ENCODE data around the gene TMCO4.
A peak's percentile ranks its signal among the peaks of the same experiment; 100 is the strongest.
"Not testable (repeated sequence)": the region's sequence is repeated elsewhere in the genome, so short reads cannot be mapped to it uniquely, and the experiment has no call there.

Gene TMCO4

DNA sequence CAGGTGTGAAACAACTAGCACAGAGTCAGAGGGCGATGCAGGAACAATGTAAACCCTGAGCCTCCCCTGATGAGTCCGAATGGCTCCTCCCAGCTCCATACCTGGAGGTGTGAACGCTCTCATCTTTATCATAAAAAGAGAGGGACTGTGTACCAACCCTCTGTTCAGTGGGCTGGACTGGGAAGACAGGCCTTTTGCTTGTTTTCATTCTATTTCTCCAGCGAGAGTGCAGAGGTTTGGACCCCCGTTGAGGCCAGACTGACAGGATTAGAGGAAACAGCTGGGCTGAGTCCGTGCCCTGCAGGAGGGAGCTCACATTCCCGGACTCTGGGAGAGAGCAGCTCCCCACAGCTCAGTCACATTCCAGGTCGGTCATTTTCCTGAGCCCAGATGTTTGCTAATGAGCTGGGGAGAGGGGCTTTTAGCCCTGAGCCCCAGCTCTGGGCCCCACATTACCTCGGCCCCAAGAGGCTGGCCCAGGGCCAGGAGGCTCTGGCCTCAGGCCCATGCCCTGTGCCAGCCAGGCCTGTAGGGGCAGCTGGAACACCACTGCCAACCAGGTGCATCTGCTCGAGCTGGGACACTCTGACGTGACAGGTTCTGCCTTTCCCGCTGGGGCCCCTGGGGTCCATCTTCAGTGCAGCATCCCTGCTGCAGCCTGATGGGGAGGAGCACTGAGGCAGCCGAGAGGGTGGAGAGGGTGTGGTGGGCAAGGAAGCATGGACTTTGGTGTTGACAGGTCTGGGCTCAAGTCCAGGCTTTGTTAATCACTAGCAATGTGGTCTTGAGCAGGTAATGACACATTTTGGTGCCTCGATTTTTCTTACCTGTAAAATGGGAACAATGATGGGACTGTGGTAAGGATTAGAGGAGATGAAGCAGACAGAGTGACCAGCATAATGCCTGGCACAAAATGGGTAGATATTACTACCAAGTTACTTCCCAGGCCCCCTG is 159.1 kb downstream of the TMCO4 start (continued):
- TF ChIP-seq, protein P1, sequence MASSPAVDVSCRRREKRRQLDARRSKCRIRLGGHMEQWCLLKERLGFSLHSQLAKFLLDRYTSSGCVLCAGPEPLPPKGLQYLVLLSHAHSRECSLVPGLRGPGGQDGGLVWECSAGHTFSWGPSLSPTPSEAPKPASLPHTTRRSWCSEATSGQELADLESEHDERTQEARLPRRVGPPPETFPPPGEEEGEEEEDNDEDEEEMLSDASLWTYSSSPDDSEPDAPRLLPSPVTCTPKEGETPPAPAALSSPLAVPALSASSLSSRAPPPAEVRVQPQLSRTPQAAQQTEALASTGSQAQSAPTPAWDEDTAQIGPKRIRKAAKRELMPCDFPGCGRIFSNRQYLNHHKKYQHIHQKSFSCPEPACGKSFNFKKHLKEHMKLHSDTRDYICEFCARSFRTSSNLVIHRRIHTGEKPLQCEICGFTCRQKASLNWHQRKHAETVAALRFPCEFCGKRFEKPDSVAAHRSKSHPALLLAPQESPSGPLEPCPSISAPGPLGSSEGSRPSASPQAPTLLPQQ (tag by site-specific recombination; IDR thresholded peaks at IDR 0.05) = peak; percentile 92
- TF ChIP-seq ZNF792 (tag by site-specific recombination; IDR thresholded peaks at IDR 0.05) = no peak

DNA sequence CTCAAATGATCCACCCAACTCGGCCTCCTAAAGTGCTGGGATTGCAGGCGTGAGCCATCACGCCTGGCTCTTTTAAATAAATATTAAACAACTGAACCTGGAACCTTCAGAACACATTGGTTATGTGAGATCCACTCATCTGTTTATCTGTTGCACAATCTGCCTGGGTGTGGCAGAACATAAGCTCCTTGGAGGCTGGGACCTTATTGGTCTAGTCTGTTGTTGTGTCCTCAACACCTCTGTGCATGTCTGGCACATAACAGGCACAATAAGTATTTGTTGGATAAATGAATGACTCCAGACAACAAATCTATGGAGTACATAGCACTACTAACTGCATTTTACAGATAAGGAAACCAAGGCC is 159.7 kb downstream of the TMCO4 start:
- no peaks in the 10 kb centered on the region for H3K36me3 ChIP-seq (ENCODE audit: control insufficient read depth in 2 of 2, insufficient read depth in 1 of 2, low read length in 2 of 2)
- no peak overlapping the region for H3K27ac ChIP-seq (ENCODE audit: extremely low read depth, low read depth, low read length)
- H3K4me3 ChIP-seq (ENCODE audit: low read depth, low read length) = no peak overlapping the region
- H3K4me1 ChIP-seq (ENCODE audit: control insufficient read depth, insufficient read depth, low read length) = peaks cover 3% of the 10 kb centered on the region; the same call in 1 of the 2 replicates
- TF ChIP-seq GLIS1 (tag by site-specific recombination; IDR thresholded peaks at IDR 0.05) (no peak), ZNF600 (tag by site-specific recombination; IDR thresholded peaks at IDR 0.05) (0 out of 2 replicates have a peak, but pooled peaks have one; percentile 10), SETDB1 (IDR thresholded peaks at IDR 0.05; ENCODE audit: insufficient read length, low read length) (no peak), ZNF341 (tag by site-specific recombination; IDR thresholded peaks at IDR 0.05; ENCODE audit: low read depth) (no peak), ZNF777 (tag by site-specific recombination; IDR thresholded peaks at IDR 0.05; ENCODE audit: borderline replicate concordance) (no peak)
- CTCF ChIA-PET = interaction anchor here (0.7 to 1.5 kb wide), 6 partner anchors 9 to 166 kb away, joined by 3 to 6 read pairs (median 3); no protein-coding TSS in a partner anchor
- no peaks in the 10 kb centered on the region for H3K9me3 ChIP-seq (ENCODE audit: control insufficient read depth, insufficient read depth, low read depth, low read length)
- POLR2A ChIA-PET = interaction anchor here (0.9 kb wide), 1 partner anchor 14 kb away, joined by 3 read pairs; no protein-coding TSS in a partner anchor

DNA sequence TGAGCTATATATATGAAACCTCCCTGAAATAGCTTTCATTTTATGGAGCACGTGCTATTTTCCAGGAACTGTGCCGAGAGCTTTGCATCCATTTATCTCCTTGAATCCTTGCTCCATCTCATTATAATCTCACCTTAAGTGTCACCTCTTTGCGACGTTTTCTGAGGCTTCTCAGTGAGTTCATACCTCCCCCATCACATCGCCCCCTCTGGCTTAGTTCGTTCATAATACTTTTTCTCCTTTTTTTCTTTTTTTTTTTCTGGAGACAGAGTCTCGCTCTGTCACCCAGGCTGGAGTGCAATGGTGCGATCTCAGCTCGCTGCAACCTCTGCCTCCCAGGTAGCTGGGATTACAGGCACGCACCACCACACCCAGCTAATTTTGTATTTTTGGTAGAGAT is 160.5 kb downstream of the TMCO4 start:
- CTCF ChIA-PET = interaction anchor here (0.6 to 1.5 kb wide), 6 partner anchors 9 to 614 kb away, joined by 3 to 6 read pairs (median 3); no protein-coding TSS in a partner anchor
- H3K9me3 ChIP-seq (ENCODE audit: control insufficient read depth, insufficient read depth, low read depth, low read length); H3K36me3 ChIP-seq (ENCODE audit: control insufficient read depth in 2 of 2, insufficient read depth in 1 of 2, low read length in 2 of 2); H3K4me3 ChIP-seq (ENCODE audit: low read depth, low read length); H3K4me1 ChIP-seq (ENCODE audit: control insufficient read depth, insufficient read depth, low read length); POLR2A ChIA-PET; H3K27ac ChIP-seq (ENCODE audit: extremely low read depth, low read depth, low read length): not testable (repeated sequence)

DNA sequence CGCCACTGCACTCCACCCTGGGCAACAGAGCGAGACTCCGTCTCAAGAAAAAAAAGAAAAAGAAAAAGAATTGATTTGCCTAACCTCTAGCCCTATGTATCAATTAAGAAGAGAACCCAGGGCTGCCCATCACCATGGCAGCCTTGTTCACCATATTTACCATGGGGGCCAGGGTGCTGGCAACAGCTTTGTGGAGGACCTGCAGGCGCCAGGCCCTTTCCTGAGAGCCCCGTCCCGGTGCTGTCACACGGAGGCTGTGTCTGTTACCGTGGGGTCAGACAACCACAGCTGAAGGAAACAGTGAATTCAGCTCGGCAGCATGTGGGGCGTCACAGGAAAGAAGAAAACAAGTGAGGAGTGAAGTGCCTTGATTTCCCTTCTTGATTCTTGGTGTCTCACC is 162.1 kb downstream of the TMCO4 start:
- no peak overlapping the region for H3K4me3 ChIP-seq (ENCODE audit: low read depth, low read length)
- H3K9me3 ChIP-seq (ENCODE audit: control insufficient read depth, insufficient read depth, low read depth, low read length) = no peaks in the 10 kb centered on the region
- H3K27ac ChIP-seq (ENCODE audit: extremely low read depth, low read depth, low read length) = no peak overlapping the region
- POLR2A ChIA-PET = no interaction called here
- H3K36me3 ChIP-seq (ENCODE audit: control insufficient read depth in 2 of 2, insufficient read depth in 1 of 2, low read length in 2 of 2) = no peaks in the 10 kb centered on the region
- TF ChIP-seq ZNF37A (tag by site-specific recombination; IDR thresholded peaks at IDR 0.05) (no peak), ZNF791 (tag by site-specific recombination; IDR thresholded peaks at IDR 0.05) (no peak), ZNF214 (tag by site-specific recombination; IDR thresholded peaks at IDR 0.05; ENCODE audit: borderline replicate concordance) (no peak), ZNF157 (tag by site-specific recombination; IDR thresholded peaks at IDR 0.05) (no peak), ZBTB1 (tag by site-specific recombination; IDR thresholded peaks at IDR 0.05) (no peak), KLF7 (tag by site-specific recombination; IDR thresholded peaks at IDR 0.05; ENCODE audit: borderline replicate concordance) (no peak), ZNF433 (tag by site-specific recombination; IDR thresholded peaks at IDR 0.05; ENCODE audit: low read depth) (no peak)
- TF ChIP-seq, protein P2, sequence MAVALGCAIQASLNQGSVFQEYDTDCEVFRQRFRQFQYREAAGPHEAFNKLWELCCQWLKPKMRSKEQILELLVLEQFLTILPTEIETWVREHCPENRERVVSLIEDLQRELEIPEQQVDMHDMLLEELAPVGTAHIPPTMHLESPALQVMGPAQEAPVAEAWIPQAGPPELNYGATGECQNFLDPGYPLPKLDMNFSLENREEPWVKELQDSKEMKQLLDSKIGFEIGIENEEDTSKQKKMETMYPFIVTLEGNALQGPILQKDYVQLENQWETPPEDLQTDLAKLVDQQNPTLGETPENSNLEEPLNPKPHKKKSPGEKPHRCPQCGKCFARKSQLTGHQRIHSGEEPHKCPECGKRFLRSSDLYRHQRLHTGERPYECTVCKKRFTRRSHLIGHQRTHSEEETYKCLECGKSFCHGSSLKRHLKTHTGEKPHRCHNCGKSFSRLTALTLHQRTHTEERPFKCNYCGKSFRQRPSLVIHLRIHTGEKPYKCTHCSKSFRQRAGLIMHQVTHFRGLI (tag by site-specific recombination; IDR thresholded peaks at IDR 0.05) = no peak
- peaks cover 3% of the 10 kb centered on the region; the same call in 1 of the 2 replicates for H3K4me1 ChIP-seq (ENCODE audit: control insufficient read depth, insufficient read depth, low read length)
- CTCF ChIA-PET = interaction anchor here (1.1 kb wide), 1 partner anchor 16 kb away, joined by 3 read pairs; no protein-coding TSS in a partner anchor
